NT2/D1 (cell line): ENCODE measurements around the gene FETUB.
"Not testable (repeated sequence)": the region's sequence is repeated elsewhere in the genome, so short reads cannot be mapped to it uniquely, and the experiment has no call there.

Source experiments
- DNase-seq: peaks from one replicate; pipeline ENCODE4 v3.0.0-alpha.2; 2011; ENCODE audit warnings: low read depth, low spot score
- H3K27me3 ChIP-seq: 2 replicates; pipeline ENCODE4 v1.6.0; 2011; ENCODE audit warnings: mild to moderate bottlenecking; ENCODE audit not compliant: insufficient read length, insufficient read depth
- H3K36me3 ChIP-seq: 2 replicates; pipeline ENCODE4 v1.6.1; 2011; ENCODE audit warnings: mild to moderate bottlenecking, low read length, mixed read lengths; ENCODE audit not compliant: insufficient read depth, insufficient read length
- H3K4me1 ChIP-seq: 2 replicates; pipeline ENCODE4 v1.5.1; 2011; ENCODE audit not compliant: insufficient read depth, insufficient read length
- H3K4me3 ChIP-seq: 2 replicates; pipeline ENCODE4 v1.5.1; 2011; ENCODE audit warnings: low read depth; ENCODE audit not compliant: insufficient read length
- H3K9ac ChIP-seq: 2 replicates; pipeline ENCODE4 v1.6.0; 2011; ENCODE audit warnings: low read depth; ENCODE audit not compliant: insufficient read length
- H3K9me3 ChIP-seq: 2 replicates; pipeline ENCODE4 v1.5.1; 2011; ENCODE audit warnings: mild to moderate bottlenecking, low read length; ENCODE audit not compliant: insufficient read depth
- SUZ12 ChIP-seq: IDR thresholded peaks from 2 replicates; pipeline ENCODE4 v1.6.1; 2011; ENCODE audit not compliant: insufficient read length, insufficient read depth; ENCODE audit errors: extremely low read depth
- YY1 ChIP-seq: IDR thresholded peaks from 2 replicates; pipeline ENCODE4 v1.6.1; 2011; ENCODE audit not compliant: insufficient read length, insufficient read depth
- ZNF274 ChIP-seq: IDR thresholded peaks from 2 replicates; pipeline ENCODE4 v1.6.1; 2011; ENCODE audit warnings: mild to moderate bottlenecking, low read depth, low read length

Gene FETUB

DNA sequence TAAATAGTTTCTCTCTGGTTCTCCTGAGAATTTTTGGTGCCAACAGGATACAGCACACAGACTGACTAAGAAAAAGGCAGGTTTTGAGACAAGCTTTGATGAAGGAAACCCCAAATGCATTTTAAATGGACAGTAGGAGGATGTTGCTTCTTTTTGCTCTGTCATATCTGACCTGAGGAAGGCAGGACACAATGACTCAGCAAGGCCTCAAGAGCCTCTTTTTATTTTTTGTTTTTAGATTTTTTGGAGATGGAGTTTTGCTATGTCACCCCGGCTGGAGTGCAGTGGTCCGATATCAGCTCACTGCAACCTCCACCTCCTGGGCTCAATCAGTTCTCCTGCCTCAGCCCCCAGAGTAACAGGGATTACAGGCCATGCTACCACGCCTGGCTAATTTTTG lies 60.1 kb downstream of the FETUB start:
- Histone ChIP-seq H3K9ac (no peak overlapping the region), H3K4me1 (no peaks in the 10 kb centered on the region), H3K9me3 (no peaks in the 10 kb centered on the region), H3K27me3 (no peaks in the 10 kb centered on the region), H3K36me3 (no peaks in the 10 kb centered on the region), H3K4me3 (no peak overlapping the region)
- TF ChIP-seq SUZ12, result no peak
- TF ChIP-seq ZNF274, result no peak
- TF ChIP-seq YY1, result no peak
- DNase-seq, result no peak

DNA sequence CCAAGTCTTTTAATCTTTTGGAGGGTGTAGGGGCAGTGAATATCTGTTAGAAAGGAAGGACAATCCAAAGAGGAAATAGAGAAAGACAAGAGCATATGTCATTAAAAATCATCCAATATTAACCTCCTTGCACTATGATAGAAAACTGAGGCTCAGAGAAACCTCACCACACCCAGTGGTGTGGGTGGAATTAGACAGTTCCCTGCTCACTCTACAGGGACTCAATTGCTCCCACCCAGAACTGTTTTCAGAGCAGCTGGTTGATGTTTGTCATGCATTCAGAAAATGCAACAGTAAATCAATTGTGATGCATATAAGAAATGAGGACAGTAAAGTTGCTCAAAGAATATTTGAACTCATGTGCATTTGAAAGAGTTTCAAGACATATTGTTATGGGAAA lies 62.3 kb downstream of the FETUB start:
- H3K36me3 ChIP-seq, H3K4me1 ChIP-seq, DNase-seq, H3K27me3 ChIP-seq, H3K9ac ChIP-seq, H3K4me3 ChIP-seq, H3K9me3 ChIP-seq: not testable (repeated sequence)
